Liver (tissue), 3 donors: ENCODE data around the gene SEMA5A.

Experiments used
- GABPA ChIP-seq, 2 donors: IDR thresholded peaks in 1 of 2; conservative IDR thresholded peaks in 1 of 2; 2 replicates each; pipeline ENCODE4 v1.6.1; 2016; ENCODE audit warnings: antibody characterized with exemption in 2 of 2, mild to moderate bottlenecking in 1 of 2, moderate library complexity in 1 of 2
- NR2F2 ChIP-seq: IDR thresholded peaks from 2 replicates; pipeline ENCODE4 v1.6.1; 2016; ENCODE audit warnings: antibody characterized with exemption
- RAD21 ChIP-seq, 2 donors: IDR thresholded peaks; 2 replicates each; pipeline ENCODE4 v1.6.1; 2016; ENCODE audit warnings: antibody characterized with exemption in 2 of 2, mild to moderate bottlenecking in 2 of 2
- RXRA ChIP-seq, 2 donors: IDR thresholded peaks; 2 replicates each; pipeline ENCODE4 v1.6.1; 2017 to 2018; ENCODE audit warnings: antibody characterized with exemption in 2 of 2, mild to moderate bottlenecking in 1 of 2
- TF ChIP-seq, protein P1 (sequence below): IDR thresholded peaks from 2 replicates; pipeline ENCODE4 v1.6.1; 2016; ENCODE audit warnings: antibody characterized with exemption
- TF ChIP-seq, protein P2 (sequence below): fragments of 150-350 bp; IDR thresholded peaks from 2 replicates; pipeline ENCODE4 v1.5.1; 2017; ENCODE audit warnings: improper control_type of control experiment, low read depth, low read length; ENCODE audit not compliant: missing input control
- TF ChIP-seq, protein P3 (sequence below): IDR thresholded peaks from 2 replicates; pipeline ENCODE4 v1.6.1; 2016; ENCODE audit warnings: antibody characterized with exemption, mild to moderate bottlenecking
- TF ChIP-seq, protein P4 (sequence below): IDR thresholded peaks from 2 replicates; pipeline ENCODE4 v1.6.1; 2016; ENCODE audit warnings: antibody characterized with exemption
- donor health status: healthy.
- donor health status: healthy.

DNA sequence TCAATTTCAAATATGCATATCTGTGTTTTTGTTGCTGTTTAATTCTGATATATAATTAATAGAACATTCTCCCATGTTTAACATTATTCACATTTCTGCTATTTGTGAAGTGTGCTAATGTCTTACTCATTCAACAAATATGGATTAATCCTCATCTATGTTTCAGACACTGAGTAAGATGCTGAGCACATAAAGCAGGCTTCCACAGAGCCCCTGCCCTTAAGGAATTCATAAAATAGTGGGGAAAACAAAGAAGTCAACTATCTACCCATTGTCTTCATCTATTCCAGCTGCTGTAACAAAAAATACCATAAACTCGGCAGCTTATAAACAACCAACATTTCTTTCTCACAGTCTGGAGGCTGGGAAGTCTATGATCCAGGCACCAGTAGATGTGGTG lies 333.3 kb downstream of the SEMA5A start:
- TF ChIP-seq, protein P1, sequence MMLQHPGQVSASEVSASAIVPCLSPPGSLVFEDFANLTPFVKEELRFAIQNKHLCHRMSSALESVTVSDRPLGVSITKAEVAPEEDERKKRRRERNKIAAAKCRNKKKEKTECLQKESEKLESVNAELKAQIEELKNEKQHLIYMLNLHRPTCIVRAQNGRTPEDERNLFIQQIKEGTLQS = no peak
- no peak for TF ChIP-seq RAD21 (IDR thresholded peaks at IDR 0.05)
- TF ChIP-seq, protein P2, sequence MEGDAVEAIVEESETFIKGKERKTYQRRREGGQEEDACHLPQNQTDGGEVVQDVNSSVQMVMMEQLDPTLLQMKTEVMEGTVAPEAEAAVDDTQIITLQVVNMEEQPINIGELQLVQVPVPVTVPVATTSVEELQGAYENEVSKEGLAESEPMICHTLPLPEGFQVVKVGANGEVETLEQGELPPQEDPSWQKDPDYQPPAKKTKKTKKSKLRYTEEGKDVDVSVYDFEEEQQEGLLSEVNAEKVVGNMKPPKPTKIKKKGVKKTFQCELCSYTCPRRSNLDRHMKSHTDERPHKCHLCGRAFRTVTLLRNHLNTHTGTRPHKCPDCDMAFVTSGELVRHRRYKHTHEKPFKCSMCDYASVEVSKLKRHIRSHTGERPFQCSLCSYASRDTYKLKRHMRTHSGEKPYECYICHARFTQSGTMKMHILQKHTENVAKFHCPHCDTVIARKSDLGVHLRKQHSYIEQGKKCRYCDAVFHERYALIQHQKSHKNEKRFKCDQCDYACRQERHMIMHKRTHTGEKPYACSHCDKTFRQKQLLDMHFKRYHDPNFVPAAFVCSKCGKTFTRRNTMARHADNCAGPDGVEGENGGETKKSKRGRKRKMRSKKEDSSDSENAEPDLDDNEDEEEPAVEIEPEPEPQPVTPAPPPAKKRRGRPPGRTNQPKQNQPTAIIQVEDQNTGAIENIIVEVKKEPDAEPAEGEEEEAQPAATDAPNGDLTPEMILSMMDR = no peak
- TF ChIP-seq, protein P3, sequence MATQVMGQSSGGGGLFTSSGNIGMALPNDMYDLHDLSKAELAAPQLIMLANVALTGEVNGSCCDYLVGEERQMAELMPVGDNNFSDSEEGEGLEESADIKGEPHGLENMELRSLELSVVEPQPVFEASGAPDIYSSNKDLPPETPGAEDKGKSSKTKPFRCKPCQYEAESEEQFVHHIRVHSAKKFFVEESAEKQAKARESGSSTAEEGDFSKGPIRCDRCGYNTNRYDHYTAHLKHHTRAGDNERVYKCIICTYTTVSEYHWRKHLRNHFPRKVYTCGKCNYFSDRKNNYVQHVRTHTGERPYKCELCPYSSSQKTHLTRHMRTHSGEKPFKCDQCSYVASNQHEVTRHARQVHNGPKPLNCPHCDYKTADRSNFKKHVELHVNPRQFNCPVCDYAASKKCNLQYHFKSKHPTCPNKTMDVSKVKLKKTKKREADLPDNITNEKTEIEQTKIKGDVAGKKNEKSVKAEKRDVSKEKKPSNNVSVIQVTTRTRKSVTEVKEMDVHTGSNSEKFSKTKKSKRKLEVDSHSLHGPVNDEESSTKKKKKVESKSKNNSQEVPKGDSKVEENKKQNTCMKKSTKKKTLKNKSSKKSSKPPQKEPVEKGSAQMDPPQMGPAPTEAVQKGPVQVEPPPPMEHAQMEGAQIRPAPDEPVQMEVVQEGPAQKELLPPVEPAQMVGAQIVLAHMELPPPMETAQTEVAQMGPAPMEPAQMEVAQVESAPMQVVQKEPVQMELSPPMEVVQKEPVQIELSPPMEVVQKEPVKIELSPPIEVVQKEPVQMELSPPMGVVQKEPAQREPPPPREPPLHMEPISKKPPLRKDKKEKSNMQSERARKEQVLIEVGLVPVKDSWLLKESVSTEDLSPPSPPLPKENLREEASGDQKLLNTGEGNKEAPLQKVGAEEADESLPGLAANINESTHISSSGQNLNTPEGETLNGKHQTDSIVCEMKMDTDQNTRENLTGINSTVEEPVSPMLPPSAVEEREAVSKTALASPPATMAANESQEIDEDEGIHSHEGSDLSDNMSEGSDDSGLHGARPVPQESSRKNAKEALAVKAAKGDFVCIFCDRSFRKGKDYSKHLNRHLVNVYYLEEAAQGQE = no peak
- TF ChIP-seq, protein P4, sequence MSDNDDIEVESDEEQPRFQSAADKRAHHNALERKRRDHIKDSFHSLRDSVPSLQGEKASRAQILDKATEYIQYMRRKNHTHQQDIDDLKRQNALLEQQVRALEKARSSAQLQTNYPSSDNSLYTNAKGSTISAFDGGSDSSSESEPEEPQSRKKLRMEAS = no peak
- no peak for TF ChIP-seq GABPA (IDR thresholded peaks at IDR 0.05 in 1 of 2, conservative IDR thresholded peaks at IDR 0.05 in 1 of 2)
- no peak for TF ChIP-seq NR2F2
- TF ChIP-seq RXRA (IDR thresholded peaks at IDR 0.05) = no peak
